HepG2 (cell line): Measurements from ENCODE around the gene NRBP1. TPM values are rescaled to one million over a fixed set of nuclear protein-coding genes. Genes with fewer than 3 reads are reported as not detected.
A peak's percentile ranks its signal among the peaks of the same experiment; 100 is the strongest.

Source experiments
- AHR ChIP-seq: IDR thresholded peaks from 2 replicates; pipeline ENCODE4 v1.6.1; 2018; ENCODE audit warnings: missing genetic modification reagents, missing compliant biosample characterization
- BRCA1 ChIP-seq: sonication (generic); formaldehyde crosslinking; IDR thresholded peaks from 2 replicates; pipeline ENCODE4 v1.4.0; 2020; ENCODE audit warnings: missing genetic modification reagents
- CC2D1A ChIP-seq: sonication (generic); formaldehyde crosslinking; IDR thresholded peaks from 2 replicates; pipeline ENCODE4 v1.8.1; 2023; ENCODE audit warnings: mild to moderate bottlenecking, missing genetic modification reagents
- CREM ChIP-seq, 2 experiments: sonication (generic) in 1 of 2; formaldehyde crosslinking in 1 of 2; IDR thresholded peaks; 2 replicates each; pipeline versions ENCODE4 v1.4.0 to v1.6.1; 2016 to 2020; ENCODE audit warnings: antibody characterized with exemption in 1 of 2, mild to moderate bottlenecking in 1 of 2, missing genetic modification reagents in 1 of 2
- JUND ChIP-seq: sonication (generic); formaldehyde crosslinking; IDR thresholded peaks from 2 replicates; pipeline ENCODE4 v1.8.0; 2022; ENCODE audit warnings: mild to moderate bottlenecking, missing genetic modification reagents
- RFX5 ChIP-seq: IDR thresholded peaks from 2 replicates; pipeline ENCODE4 v1.6.1; 2011; ENCODE audit warnings: low read depth, low read length, improper control_type of control experiment
- SCMH1 ChIP-seq: sonication (generic); formaldehyde crosslinking; IDR thresholded peaks from 2 replicates; pipeline ENCODE4 v1.9.0; 2021; ENCODE audit warnings: missing genetic modification reagents, mild to moderate bottlenecking, borderline replicate concordance
- SIX4 ChIP-seq: sonication (generic); formaldehyde crosslinking; IDR thresholded peaks from 2 replicates; pipeline ENCODE4 v1.4.0; 2020; ENCODE audit warnings: missing genetic modification reagents
- ZBTB21 ChIP-seq: sonication (generic); formaldehyde crosslinking; IDR thresholded peaks from 2 replicates; pipeline ENCODE4 v1.4.0; 2020; ENCODE audit warnings: missing genetic modification reagents
- ZBTB8A ChIP-seq: sonication (generic); formaldehyde crosslinking; IDR thresholded peaks from 2 replicates; pipeline ENCODE4 v1.4.0; 2020; ENCODE audit warnings: mild to moderate bottlenecking, low read depth, missing genetic modification reagents, borderline replicate concordance
- ZNF24 ChIP-seq: fragments of 450-650 bp; IDR thresholded peaks from 2 replicates; pipeline ENCODE4 v1.6.1; 2017; ENCODE audit warnings: antibody characterized with exemption, mild to moderate bottlenecking
- ZNF253 ChIP-seq: sonication (generic); formaldehyde crosslinking; IDR thresholded peaks from 2 replicates; pipeline ENCODE4 v1.8.0; 2022; ENCODE audit warnings: mild to moderate bottlenecking, missing genetic modification reagents, borderline replicate concordance
- ZNF275 ChIP-seq: sonication (generic); formaldehyde crosslinking; IDR thresholded peaks from 2 replicates; pipeline ENCODE4 v1.8.0; 2022; ENCODE audit warnings: missing genetic modification reagents, mild to moderate bottlenecking, inconsistent platforms, borderline replicate concordance
- ZNF660 ChIP-seq: sonication (generic); formaldehyde crosslinking; IDR thresholded peaks from 2 replicates; pipeline ENCODE4 v1.5.1; 2020; ENCODE audit warnings: mild to moderate bottlenecking, low read depth, missing genetic modification reagents, borderline replicate concordance
- ZNF790 ChIP-seq: sonication (generic); formaldehyde crosslinking; IDR thresholded peaks from 2 replicates; pipeline ENCODE4 v1.8.0; 2022; ENCODE audit warnings: missing genetic modification reagents, mild to moderate bottlenecking, borderline replicate concordance
- ZSCAN12 ChIP-seq: sonication (generic); formaldehyde crosslinking; IDR thresholded peaks from 2 replicates; pipeline ENCODE4 v1.9.0; 2021; ENCODE audit warnings: mild to moderate bottlenecking, missing genetic modification reagents
- polyA plus RNA-seq, 8 experiments: library from polyadenylated mRNA; depleted of rRNA in 3 of 8; stranded (reverse) in 7 of 8; unstranded in 1 of 8; fragments of >200 nt; fragmentation: Illumina TruSeq in 4 of 8; extraction: Trizol in 4 of 8; gene quantifications; 2 replicates each; pipeline versions ENCODE4 v1.2.1 to v1.2.3, GENCODE V29; 2011 to 2016; ENCODE audit warnings: low read depth in 4 of 8, missing spikeins in 1 of 8, mixed read lengths in 1 of 8; ENCODE audit not compliant: insufficient read depth in 1 of 8
- total RNA-seq, 5 experiments: library from RNA; depleted of rRNA; stranded (reverse); fragments of >200 nt; fragmentation: Illumina TruSeq; extraction: Trizol; gene quantifications; 2 replicates each; pipeline ENCODE4 v1.2.3, GENCODE V29; 2016; ENCODE audit warnings: low read depth in 1 of 5
- TF ChIP-seq, protein P1 (sequence below): sonication (generic); formaldehyde crosslinking; IDR thresholded peaks from 2 replicates; pipeline ENCODE4 v1.4.0; 2020; ENCODE audit warnings: missing genetic modification reagents
- TF ChIP-seq, protein P2 (sequence below): sonication (generic); formaldehyde crosslinking; IDR thresholded peaks from 2 replicates; pipeline ENCODE4 v1.5.0; 2020; ENCODE audit warnings: missing genetic modification reagents
- TF ChIP-seq, protein P3 (sequence below): fragments of 450-650 bp; IDR thresholded peaks from 2 replicates; pipeline ENCODE4 v1.6.1; 2016
- TF ChIP-seq, protein P4 (sequence below): sonication (generic); formaldehyde crosslinking; IDR thresholded peaks from 2 replicates; pipeline ENCODE4 v1.5.1; 2020; ENCODE audit warnings: mild to moderate bottlenecking, missing genetic modification reagents

The NRBP1 gene
- total and polyA plus RNA-seq, 2 of the 13 experiments (the other 11 are each of a cell fraction or from before 2014, with no cell fraction given): 165 to 240 TPM

DNA sequence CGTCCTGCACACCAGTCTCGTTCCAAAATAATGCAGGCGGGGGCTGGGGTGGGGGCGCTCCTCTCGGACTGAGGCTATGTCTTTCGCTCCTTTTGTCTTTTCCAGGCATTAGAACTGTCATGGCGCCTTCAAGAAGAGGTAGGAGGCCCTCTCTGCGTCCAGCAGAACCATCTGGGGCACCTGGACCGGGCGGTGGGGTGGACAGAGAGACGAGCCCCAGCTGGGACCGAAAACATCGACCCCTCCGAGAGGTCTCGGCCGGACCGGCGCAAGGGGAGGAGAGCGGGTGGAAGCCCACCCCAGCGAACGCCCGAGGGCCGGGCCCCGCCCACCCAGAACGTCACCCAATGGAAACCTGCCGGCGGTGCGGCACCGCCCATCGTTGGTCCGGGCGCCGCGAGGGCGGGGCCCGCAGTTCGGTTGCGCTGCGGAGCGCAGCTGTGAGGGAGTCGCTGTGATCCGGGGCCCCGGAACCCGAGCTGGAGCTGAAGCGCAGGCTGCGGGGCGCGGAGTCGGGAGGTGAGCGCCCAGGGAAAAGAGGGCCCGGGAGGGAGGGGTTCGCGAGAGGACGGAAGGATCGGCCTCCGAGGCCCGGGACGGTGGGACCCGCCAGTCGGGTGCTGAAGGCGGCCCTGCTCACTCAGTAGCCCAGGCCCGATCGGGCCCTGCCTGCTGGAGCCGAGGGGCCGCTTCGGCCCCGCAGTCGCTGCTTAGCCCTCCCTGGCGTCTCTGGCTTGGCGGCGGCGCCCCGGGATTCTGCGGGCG is at the start of gene NRBP1 (continued):
- TF ChIP-seq ZNF660 (CRISPR knock-in tag): no peak
- peak; percentile 71 for TF ChIP-seq ZNF275 (CRISPR knock-in tag)
- no peak for TF ChIP-seq ZNF24
- 0 out of 2 replicates have a peak, but pooled peaks have one; percentile 10 for TF ChIP-seq JUND (CRISPR knock-in tag)
- no peak for TF ChIP-seq ZBTB21 (CRISPR knock-in tag)
- no peak for TF ChIP-seq SCMH1 (CRISPR knock-in tag)
- TF ChIP-seq AHR (CRISPR knock-in tag): peak; percentile 89
- TF ChIP-seq, protein P1, sequence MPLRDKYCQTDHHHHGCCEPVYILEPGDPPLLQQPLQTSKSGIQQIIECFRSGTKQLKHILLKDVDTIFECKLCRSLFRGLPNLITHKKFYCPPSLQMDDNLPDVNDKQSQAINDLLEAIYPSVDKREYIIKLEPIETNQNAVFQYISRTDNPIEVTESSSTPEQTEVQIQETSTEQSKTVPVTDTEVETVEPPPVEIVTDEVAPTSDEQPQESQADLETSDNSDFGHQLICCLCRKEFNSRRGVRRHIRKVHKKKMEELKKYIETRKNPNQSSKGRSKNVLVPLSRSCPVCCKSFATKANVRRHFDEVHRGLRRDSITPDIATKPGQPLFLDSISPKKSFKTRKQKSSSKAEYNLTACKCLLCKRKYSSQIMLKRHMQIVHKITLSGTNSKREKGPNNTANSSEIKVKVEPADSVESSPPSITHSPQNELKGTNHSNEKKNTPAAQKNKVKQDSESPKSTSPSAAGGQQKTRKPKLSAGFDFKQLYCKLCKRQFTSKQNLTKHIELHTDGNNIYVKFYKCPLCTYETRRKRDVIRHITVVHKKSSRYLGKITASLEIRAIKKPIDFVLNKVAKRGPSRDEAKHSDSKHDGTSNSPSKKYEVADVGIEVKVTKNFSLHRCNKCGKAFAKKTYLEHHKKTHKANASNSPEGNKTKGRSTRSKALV (CRISPR knock-in tag): 0 out of 2 replicates have a peak, but pooled peaks have one; percentile 36
- TF ChIP-seq, protein P2, sequence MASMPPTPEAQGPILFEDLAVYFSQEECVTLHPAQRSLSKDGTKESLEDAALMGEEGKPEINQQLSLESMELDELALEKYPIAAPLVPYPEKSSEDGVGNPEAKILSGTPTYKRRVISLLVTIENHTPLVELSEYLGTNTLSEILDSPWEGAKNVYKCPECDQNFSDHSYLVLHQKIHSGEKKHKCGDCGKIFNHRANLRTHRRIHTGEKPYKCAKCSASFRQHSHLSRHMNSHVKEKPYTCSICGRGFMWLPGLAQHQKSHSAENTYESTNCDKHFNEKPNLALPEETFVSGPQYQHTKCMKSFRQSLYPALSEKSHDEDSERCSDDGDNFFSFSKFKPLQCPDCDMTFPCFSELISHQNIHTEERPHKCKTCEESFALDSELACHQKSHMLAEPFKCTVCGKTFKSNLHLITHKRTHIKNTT (CRISPR knock-in tag): no peak
- TF ChIP-seq ZSCAN12 (CRISPR knock-in tag): 0 out of 2 replicates have a peak, but pooled peaks have one; percentile 52
- TF ChIP-seq SIX4 (CRISPR knock-in tag): no peak
- 0 out of 2 replicates have a peak, but pooled peaks have one; percentile 16 for TF ChIP-seq ZBTB8A (CRISPR knock-in tag)
- TF ChIP-seq ZNF253 (CRISPR knock-in tag): 0 out of 2 replicates have a peak, but pooled peaks have one; percentile 20
- TF ChIP-seq, protein P3, sequence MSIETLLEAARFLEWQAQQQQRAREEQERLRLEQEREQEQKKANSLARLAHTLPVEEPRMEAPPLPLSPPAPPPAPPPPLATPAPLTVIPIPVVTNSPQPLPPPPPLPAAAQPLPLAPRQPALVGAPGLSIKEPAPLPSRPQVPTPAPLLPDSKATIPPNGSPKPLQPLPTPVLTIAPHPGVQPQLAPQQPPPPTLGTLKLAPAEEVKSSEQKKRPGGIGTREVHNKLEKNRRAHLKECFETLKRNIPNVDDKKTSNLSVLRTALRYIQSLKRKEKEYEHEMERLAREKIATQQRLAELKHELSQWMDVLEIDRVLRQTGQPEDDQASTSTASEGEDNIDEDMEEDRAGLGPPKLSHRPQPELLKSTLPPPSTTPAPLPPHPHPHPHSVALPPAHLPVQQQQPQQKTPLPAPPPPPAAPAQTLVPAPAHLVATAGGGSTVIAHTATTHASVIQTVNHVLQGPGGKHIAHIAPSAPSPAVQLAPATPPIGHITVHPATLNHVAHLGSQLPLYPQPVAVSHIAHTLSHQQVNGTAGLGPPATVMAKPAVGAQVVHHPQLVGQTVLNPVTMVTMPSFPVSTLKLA: no peak
- TF ChIP-seq ZNF790 (CRISPR knock-in tag): no peak
- TF ChIP-seq, protein P4, sequence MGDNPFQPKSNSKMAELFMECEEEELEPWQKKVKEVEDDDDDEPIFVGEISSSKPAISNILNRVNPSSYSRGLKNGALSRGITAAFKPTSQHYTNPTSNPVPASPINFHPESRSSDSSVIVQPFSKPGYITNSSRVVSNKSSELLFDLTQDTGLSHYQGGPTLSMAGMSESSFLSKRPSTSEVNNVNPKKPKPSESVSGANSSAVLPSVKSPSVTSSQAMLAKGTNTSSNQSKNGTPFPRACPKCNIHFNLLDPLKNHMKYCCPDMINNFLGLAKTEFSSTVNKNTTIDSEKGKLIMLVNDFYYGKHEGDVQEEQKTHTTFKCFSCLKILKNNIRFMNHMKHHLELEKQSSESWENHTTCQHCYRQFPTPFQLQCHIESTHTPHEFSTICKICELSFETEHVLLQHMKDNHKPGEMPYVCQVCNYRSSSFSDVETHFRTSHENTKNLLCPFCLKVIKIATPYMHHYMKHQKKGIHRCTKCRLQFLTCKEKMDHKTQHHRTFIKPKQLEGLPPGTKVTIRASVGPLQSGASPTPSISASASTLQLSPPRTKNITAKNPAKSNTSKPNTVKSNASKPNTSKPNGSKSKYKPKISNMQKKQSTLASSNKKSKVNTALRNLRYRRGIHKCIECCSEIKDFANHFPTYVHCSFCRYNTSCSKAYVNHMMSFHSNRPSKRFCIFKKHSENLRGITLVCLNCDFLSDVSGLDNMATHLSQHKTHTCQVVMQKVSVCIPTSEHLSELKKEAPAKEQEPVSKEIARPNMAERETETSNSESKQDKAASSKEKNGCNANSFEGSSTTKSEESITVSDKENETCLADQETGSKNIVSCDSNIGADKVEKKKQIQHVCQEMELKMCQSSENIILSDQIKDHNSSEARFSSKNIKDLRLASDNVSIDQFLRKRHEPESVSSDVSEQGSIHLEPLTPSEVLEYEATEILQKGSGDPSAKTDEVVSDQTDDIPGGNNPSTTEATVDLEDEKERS: no peak
- TF ChIP-seq CREM (IDR thresholded peaks at IDR 0.05): peak; percentile 36
- no peak for TF ChIP-seq CREM (CRISPR knock-in tag; IDR thresholded peaks at IDR 0.05)
- 0 out of 2 replicates have a peak, but pooled peaks have one; percentile 60 for TF ChIP-seq BRCA1 (CRISPR knock-in tag)
- peak; percentile 38; the same call in 1 of the 2 replicates for TF ChIP-seq RFX5
- no peak for TF ChIP-seq CC2D1A
